Aortic smooth muscle cell (primary cell): ENCODE measurements around the gene CYTIP. TPM values are rescaled to one million over a fixed set of nuclear protein-coding genes. Genes with fewer than 3 reads are reported as not detected.

ENCODE experiments used
- total RNA-seq: library from RNA; depleted of rRNA; stranded (reverse); fragments of >200 nt; gene quantifications from 2 replicates; pipeline ENCODE4 v1.2.3, GENCODE V29; 2014

CYTIP gene
- 1.7 and 2.4 TPM in 2 replicates for total RNA-seq

GRCh38 chr2:157443795-157444640 is at the start of gene CYTIP:
Gene CYTIP, minus strand, starts transcription at chr2:157444089. Its CDS starts 69 bp downstream, at chr2:157444020.

Other genes with a start within 250 kb of the CYTIP start
- 28.8 and 64.5 TPM in 2 replicates for gene GALNT5, start 186.4 kb downstream of the CYTIP start, total RNA-seq
- gene ERMN, start 118.3 kb downstream of the CYTIP start, total RNA-seq = under 0.01 TPM in 2 replicates
- under 0.01 and 0.19 TPM in 2 replicates for gene ACVR1C, start 184.8 kb upstream of the CYTIP start, total RNA-seq